Measurements from ENCODE around the gene CAPN10. TPM values are rescaled to one million over a fixed set of nuclear protein-coding genes. Genes with fewer than 3 reads are reported as not detected.
A peak's percentile ranks its signal among the peaks of the same experiment; 100 is the strongest.

The CAPN10 gene
- polyA plus RNA-seq, 2 of the 4 experiments (the other 2 are of a cell fraction), result 8.4 to 15.8 TPM

DNA sequence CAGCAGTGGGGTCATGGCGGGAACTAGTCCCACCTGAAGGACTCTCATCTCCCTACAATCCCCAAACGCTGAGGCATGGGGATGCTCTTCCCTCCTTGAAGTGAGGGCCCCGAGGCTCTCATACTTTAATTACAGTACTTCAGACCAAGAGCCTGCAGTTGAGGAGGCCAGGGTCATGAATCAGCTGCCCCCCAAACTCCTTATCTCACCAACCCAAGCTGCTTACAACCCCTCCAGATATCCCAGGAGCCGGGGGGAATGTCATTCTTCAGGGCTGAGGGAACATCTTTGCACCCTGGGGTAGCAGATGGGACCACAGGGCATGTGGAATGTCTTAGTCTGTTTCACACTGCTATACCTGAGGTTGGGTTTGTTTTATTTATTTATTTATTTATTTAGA, 2.8 kb upstream of the CAPN10 start:
- 100% methylated on average over 4 of the region's 4 CpGs for WGBS (ENCODE audit: missing lambda C conversion rate)
- Histone ChIP-seq H3K4me3 (no peak overlapping the region), H3K4me2 (no peak overlapping the region), H3K27ac (no peak overlapping the region), H3K9me3 (no peaks in the 10 kb centered on the region), H3K4me1 (peaks cover 44% of the 10 kb centered on the region)
- POLR2A ChIA-PET, result no interaction called here
- no peak for DNase-seq (ENCODE audit: low read depth in 1 of 2, low spot score in 1 of 2)
- TF ChIP-seq RARB (CRISPR knock-in tag; IDR thresholded peaks at IDR 0.05) (no peak), KDM1A (IDR thresholded peaks at IDR 0.05; ENCODE audit: low read depth) (no peak), MAFK (IDR thresholded peaks at IDR 0.05; ENCODE audit: partially characterized antibody) (no peak), JUNB (IDR thresholded peaks at IDR 0.05) (no peak), SREBF2 (IDR thresholded peaks at IDR 0.05) (no peak), TP53 (CRISPR knock-in tag; IDR thresholded peaks at IDR 0.05) (no peak), HDAC2 (IDR thresholded peaks at IDR 0.05) (no peak), SMC3 (IDR thresholded peaks at IDR 0.05) (no peak), GATA3 (IDR thresholded peaks at IDR 0.05; ENCODE audit: borderline replicate concordance) (no peak), HOXA7 (CRISPR knock-in tag; IDR thresholded peaks at IDR 0.05) (no peak), CEBPB (IDR thresholded peaks at IDR 0.05) (no peak), ESRRA (IDR thresholded peaks at IDR 0.05; ENCODE audit: borderline replicate concordance, low read length) (no peak), BHLHE40 (IDR thresholded peaks at IDR 0.05; ENCODE audit: low read depth, low read length) (no peak), RAD21 (conservative IDR thresholded peaks at IDR 0.05 in 1 of 2, IDR thresholded peaks at IDR 0.05 in 1 of 2) (no peak), ZNF302 (CRISPR knock-in tag; IDR thresholded peaks at IDR 0.05) (no peak)
- TF ChIP-seq, protein P1, sequence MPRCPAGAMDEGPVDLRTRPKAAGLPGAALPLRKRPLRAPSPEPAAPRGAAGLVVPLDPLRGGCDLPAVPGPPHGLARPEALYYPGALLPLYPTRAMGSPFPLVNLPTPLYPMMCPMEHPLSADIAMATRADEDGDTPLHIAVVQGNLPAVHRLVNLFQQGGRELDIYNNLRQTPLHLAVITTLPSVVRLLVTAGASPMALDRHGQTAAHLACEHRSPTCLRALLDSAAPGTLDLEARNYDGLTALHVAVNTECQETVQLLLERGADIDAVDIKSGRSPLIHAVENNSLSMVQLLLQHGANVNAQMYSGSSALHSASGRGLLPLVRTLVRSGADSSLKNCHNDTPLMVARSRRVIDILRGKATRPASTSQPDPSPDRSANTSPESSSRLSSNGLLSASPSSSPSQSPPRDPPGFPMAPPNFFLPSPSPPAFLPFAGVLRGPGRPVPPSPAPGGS (IDR thresholded peaks at IDR 0.05), result no peak
- TF ChIP-seq, protein P2, sequence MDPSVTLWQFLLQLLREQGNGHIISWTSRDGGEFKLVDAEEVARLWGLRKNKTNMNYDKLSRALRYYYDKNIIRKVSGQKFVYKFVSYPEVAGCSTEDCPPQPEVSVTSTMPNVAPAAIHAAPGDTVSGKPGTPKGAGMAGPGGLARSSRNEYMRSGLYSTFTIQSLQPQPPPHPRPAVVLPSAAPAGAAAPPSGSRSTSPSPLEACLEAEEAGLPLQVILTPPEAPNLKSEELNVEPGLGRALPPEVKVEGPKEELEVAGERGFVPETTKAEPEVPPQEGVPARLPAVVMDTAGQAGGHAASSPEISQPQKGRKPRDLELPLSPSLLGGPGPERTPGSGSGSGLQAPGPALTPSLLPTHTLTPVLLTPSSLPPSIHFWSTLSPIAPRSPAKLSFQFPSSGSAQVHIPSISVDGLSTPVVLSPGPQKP (IDR thresholded peaks at IDR 0.05; ENCODE audit: low read depth, low read length), result no peak
- TF ChIP-seq, protein P3, sequence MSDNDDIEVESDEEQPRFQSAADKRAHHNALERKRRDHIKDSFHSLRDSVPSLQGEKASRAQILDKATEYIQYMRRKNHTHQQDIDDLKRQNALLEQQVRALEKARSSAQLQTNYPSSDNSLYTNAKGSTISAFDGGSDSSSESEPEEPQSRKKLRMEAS (IDR thresholded peaks at IDR 0.05), result no peak
- TF ChIP-seq, protein P4, sequence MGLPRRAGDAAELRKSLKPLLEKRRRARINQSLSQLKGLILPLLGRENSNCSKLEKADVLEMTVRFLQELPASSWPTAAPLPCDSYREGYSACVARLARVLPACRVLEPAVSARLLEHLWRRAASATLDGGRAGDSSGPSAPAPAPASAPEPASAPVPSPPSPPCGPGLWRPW (IDR thresholded peaks at IDR 0.05), result no peak
- TF ChIP-seq, protein P5, sequence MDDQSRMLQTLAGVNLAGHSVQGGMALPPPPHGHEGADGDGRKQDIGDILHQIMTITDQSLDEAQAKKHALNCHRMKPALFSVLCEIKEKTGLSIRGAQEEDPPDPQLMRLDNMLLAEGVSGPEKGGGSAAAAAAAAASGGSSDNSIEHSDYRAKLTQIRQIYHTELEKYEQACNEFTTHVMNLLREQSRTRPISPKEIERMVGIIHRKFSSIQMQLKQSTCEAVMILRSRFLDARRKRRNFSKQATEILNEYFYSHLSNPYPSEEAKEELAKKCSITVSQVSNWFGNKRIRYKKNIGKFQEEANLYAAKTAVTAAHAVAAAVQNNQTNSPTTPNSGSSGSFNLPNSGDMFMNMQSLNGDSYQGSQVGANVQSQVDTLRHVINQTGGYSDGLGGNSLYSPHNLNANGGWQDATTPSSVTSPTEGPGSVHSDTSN (IDR thresholded peaks at IDR 0.05), result no peak
- CTCF ChIA-PET, result interaction anchor here (0.6 to 1.7 kb wide), 3 partner anchors 15 to 469 kb away, joined by 3 to 7 read pairs (median 4); partner anchors contain the start of gene RNPEPL1
- no peak for FAIRE-seq
- ATAC-seq, result no peak

DNA sequence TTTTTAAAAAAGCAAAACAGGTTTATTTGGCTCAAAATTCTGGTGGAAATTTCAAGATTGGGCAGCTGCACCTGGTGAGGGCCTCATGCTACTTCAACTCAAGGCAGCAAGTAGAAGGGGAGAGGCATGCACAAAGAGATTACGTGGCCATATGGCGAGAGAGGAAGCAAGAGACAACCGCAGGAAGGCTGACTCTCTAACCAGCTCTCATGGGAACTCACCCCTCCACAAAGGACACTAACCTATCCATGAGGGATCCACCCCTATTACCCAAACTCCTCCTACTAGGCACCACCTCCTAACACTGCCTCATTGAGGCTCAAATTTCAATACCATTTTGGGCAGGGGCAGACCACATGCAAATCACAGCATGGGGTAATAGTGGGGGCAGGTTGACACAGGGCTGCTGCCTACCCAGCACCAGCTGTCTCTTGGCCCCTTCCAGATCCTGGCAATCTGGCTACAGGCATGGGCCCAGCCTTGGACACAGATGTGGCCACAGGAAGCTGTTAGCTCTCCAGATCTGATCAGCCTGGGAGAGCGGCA, 2.0 kb upstream of the CAPN10 start:
- CTCF ChIA-PET, result interaction anchor here (1.0 to 3.9 kb wide), 5 partner anchors 16 to 352 kb away, joined by 3 to 35 read pairs (median 4); partner anchors contain the start of gene RNPEPL1
- peak overlapping the region; percentile 82 for H3K4me3 ChIP-seq
- H3K4me2 ChIP-seq, result peak overlapping the region; percentile 97
- no peaks in the 10 kb centered on the region for H3K9me3 ChIP-seq
- H3K27ac ChIP-seq, result no peak overlapping the region; a peak in 1 of 6 replicates
- TF ChIP-seq EP300 (IDR thresholded peaks at IDR 0.05) (no peak), NPAS2 (CRISPR knock-in tag; IDR thresholded peaks at IDR 0.05; ENCODE audit: borderline replicate concordance) (no peak), HOXB13 (CRISPR knock-in tag; IDR thresholded peaks at IDR 0.05; ENCODE audit: low read depth) (no peak)
- ATAC-seq, result no peak
- peaks cover 36% of the 10 kb centered on the region for H3K4me1 ChIP-seq
- WGBS (ENCODE audit: missing lambda C conversion rate), result 97% methylated on average over 4 of the region's 4 CpGs
- no peak for FAIRE-seq
- POLR2A ChIA-PET, result interaction anchor here (3.2 kb wide), 1 partner anchor 23 kb away, joined by 38 read pairs; the partner anchor contains the start of gene DUSP28
- DNase-seq (ENCODE audit: low read depth in 1 of 2, low spot score in 1 of 2), result no peak
